Hepatocyte (in vitro differentiated cells): ENCODE measurements around the gene TTC7B. TPM values are rescaled to one million over a fixed set of nuclear protein-coding genes. Genes with fewer than 3 reads are reported as not detected.

ENCODE experiments used
- DNase-seq: peaks from one replicate; pipeline ENCODE4 v3.0.0-alpha.2; 2016; ENCODE audit warnings: low spot score
- H2AFZ ChIP-seq: fragments of 200-600 bp; sonication (generic); 2 replicates; pipeline ENCODE4 v1.6.0; 2016; ENCODE audit warnings: antibody characterized with exemption, mild to moderate bottlenecking
- H3K27ac ChIP-seq: fragments of 200-600 bp; sonication (generic); 2 replicates; pipeline ENCODE4 v1.5.1; 2016; ENCODE audit warnings: mild to moderate bottlenecking
- H3K27me3 ChIP-seq: fragments of 200-600 bp; sonication (generic); 2 replicates; pipeline ENCODE4 v1.6.1; 2016
- H3K36me3 ChIP-seq: fragments of 200-600 bp; sonication (generic); replicated peaks from 2 replicates; pipeline ENCODE4 v1.5.1; 2016; ENCODE audit warnings: low read depth; ENCODE audit not compliant: insufficient read depth
- H3K4me1 ChIP-seq: fragments of 200-600 bp; sonication (generic); 2 replicates; pipeline ENCODE4 v1.5.1; 2016; ENCODE audit warnings: mild to moderate bottlenecking, moderate library complexity; ENCODE audit not compliant: insufficient read depth
- H3K4me2 ChIP-seq: fragments of 200-600 bp; sonication (generic); 2 replicates; pipeline ENCODE4 v1.6.0; 2016
- H3K4me3 ChIP-seq: fragments of 200-600 bp; sonication (generic); 2 replicates; pipeline ENCODE4 v1.5.1; 2016; ENCODE audit warnings: mild to moderate bottlenecking
- H3K79me2 ChIP-seq: fragments of 200-600 bp; sonication (generic); 2 replicates; pipeline ENCODE4 v1.6.0; 2017; ENCODE audit warnings: mild to moderate bottlenecking
- H3K9me2 ChIP-seq: fragments of 200-600 bp; sonication (generic); replicated peaks from 2 replicates; pipeline ENCODE4 v1.6.0; 2017; ENCODE audit warnings: mild to moderate bottlenecking; ENCODE audit not compliant: insufficient read depth
- H3K9me3 ChIP-seq: fragments of 200-600 bp; sonication (generic); 2 replicates; pipeline ENCODE4 v1.5.1; 2016; ENCODE audit warnings: low read depth, mild to moderate bottlenecking
- H4K20me1 ChIP-seq: fragments of 200-600 bp; sonication (generic); 2 replicates; pipeline ENCODE4 v1.6.0; 2016; ENCODE audit warnings: mild to moderate bottlenecking; ENCODE audit not compliant: insufficient read depth, poor library complexity, severe bottlenecking
- CTCF ChIP-seq: fragments of 200-600 bp; sonication (generic); IDR thresholded peaks from 2 replicates; pipeline ENCODE4 v1.5.1; 2016; ENCODE audit warnings: antibody characterized with exemption, mild to moderate bottlenecking; ENCODE audit not compliant: poor library complexity
- EZH2 ChIP-seq: fragments of 200-600 bp; sonication (generic); IDR thresholded peaks from 2 replicates; pipeline ENCODE4 v1.6.1; 2016; ENCODE audit warnings: antibody characterized with exemption, mild to moderate bottlenecking, borderline replicate concordance
- EZH2phosphoT487 ChIP-seq: fragments of 200-600 bp; sonication (generic); IDR thresholded peaks from one replicate; pipeline ENCODE4 v1.6.1; 2018; ENCODE audit warnings: antibody characterized with exemption, mild to moderate bottlenecking, low read depth, moderate library complexity; ENCODE audit not compliant: unreplicated experiment, severe bottlenecking
- WGBS: methylation state at CpG from one replicate; pipeline ENCODE4 v1.1.6; 2016; ENCODE audit warnings: low lambda C conversion rate; ENCODE audit errors: missing lambda C conversion rate; 5-methylcytosine and 5-hydroxymethylcytosine counted together
- polyA plus RNA-seq: library from polyadenylated mRNA; unstranded; fragments of >200 nt; fragmentation: Nextera tagmentation; extraction: Ambion mirVana; gene quantifications from 2 replicates; pipeline ENCODE4 v1.2.1, GENCODE V29; 2016
- total RNA-seq: library from RNA; depleted of rRNA; stranded (reverse); fragments of >200 nt; gene quantifications from 2 replicates; pipeline ENCODE4 v1.2.3, GENCODE V29; 2014

Gene TTC7B
- total and polyA plus RNA-seq, 2 experiments from 2014 or later = 10.7 to 25.5 TPM

- TF ChIP-seq CTCF (no peak), EZH2 (no peak), EZH2phosphoT487 (no peak)
- no peak overlapping the region for H3K4me3 ChIP-seq
- no peaks in the 10 kb centered on the region for H3K9me2 ChIP-seq
- H3K27ac ChIP-seq = no peak overlapping the region
- WGBS = 81% methylated on average over 5 of the region's 5 CpGs
- H4K20me1 ChIP-seq = no peaks in the 10 kb centered on the region
- H3K9me3 ChIP-seq = no peaks in the 10 kb centered on the region
- peaks cover 9% of the 10 kb centered on the region for H3K79me2 ChIP-seq
- DNase-seq = no peak
- H2AFZ ChIP-seq = no peak overlapping the region
- H3K27me3 ChIP-seq = no peaks in the 10 kb centered on the region
- no peaks in the 10 kb centered on the region for H3K4me1 ChIP-seq
- H3K4me2 ChIP-seq = no peak overlapping the region
- H3K36me3 ChIP-seq = no peaks in the 10 kb centered on the region
Observed at GRCh38 chr14:90819734-90820393, 3.6 kb upstream of the TTC7B start.

- no peak for DNase-seq
- WGBS = 75% methylated on average over 3 of the region's 3 CpGs
- TF ChIP-seq EZH2phosphoT487 (no peak), CTCF (no peak), EZH2 (no peak)
- no peaks in the 10 kb centered on the region for H4K20me1 ChIP-seq
- H3K4me1 ChIP-seq = no peaks in the 10 kb centered on the region
- no peaks in the 10 kb centered on the region for H3K9me3 ChIP-seq
- no peaks in the 10 kb centered on the region for H3K9me2 ChIP-seq
- H3K4me3 ChIP-seq = no peak overlapping the region
- H3K27ac ChIP-seq = no peak overlapping the region
- no peaks in the 10 kb centered on the region for H3K27me3 ChIP-seq
- H3K79me2 ChIP-seq = peaks cover 15% of the 10 kb centered on the region
- no peak overlapping the region for H2AFZ ChIP-seq
- no peaks in the 10 kb centered on the region for H3K36me3 ChIP-seq
- H3K4me2 ChIP-seq = no peak overlapping the region
Observed at GRCh38 chr14:90818715-90819114, 2.5 kb upstream of the TTC7B start.

GRCh38 chr14:90816681-90817436 is 629 bp upstream of the TTC7B start:
- 86% methylated on average over 7 of the region's 16 CpGs for WGBS
- Histone ChIP-seq H3K4me3 (no peak overlapping the region), H3K27ac (no peak overlapping the region)

More at GRCh38 chr14:90816681-90817436, 629 bp upstream of the TTC7B start:
- no peak for TF ChIP-seq EZH2
- TF ChIP-seq CTCF = no peak
- no peak for TF ChIP-seq EZH2phosphoT487
- no peak for DNase-seq
- Histone ChIP-seq H3K9me2 (no peaks in the 10 kb centered on the region), H3K27me3 (no peaks in the 10 kb centered on the region), H3K4me2 (peak overlapping the region; percentile 77), H2AFZ (no peak overlapping the region), H3K79me2 (peaks cover 15% of the 10 kb centered on the region), H3K4me1 (no peaks in the 10 kb centered on the region), H3K36me3 (no peaks in the 10 kb centered on the region), H4K20me1 (no peaks in the 10 kb centered on the region), H3K9me3 (no peaks in the 10 kb centered on the region)
